Neural cell (in vitro differentiated cells): Measurements from ENCODE around the gene LHFPL6. TPM values are rescaled to one million over a fixed set of nuclear protein-coding genes. Genes with fewer than 3 reads are reported as not detected.

ENCODE experiments used
- H2AFZ ChIP-seq: fragments of 200-600, 300-800 bp; sonication (generic), shearing (Covaris generic); 2 replicates; pipeline ENCODE4 v1.6.0; 2014; ENCODE audit warnings: low read depth, mild to moderate bottlenecking, antibody characterized with exemption, low read length, moderate library complexity
- H3F3A ChIP-seq: fragments of 200-600 bp; shearing (Covaris generic); 2 replicates; pipeline ENCODE4 v1.6.1; 2016; ENCODE audit warnings: mild to moderate bottlenecking, moderate library complexity, mixed read lengths, antibody characterized with exemption, low read length; ENCODE audit not compliant: insufficient read depth, poor library complexity, severe bottlenecking
- H3K27ac ChIP-seq: fragments of 200-600, 300-800 bp; sonication (generic), shearing (Covaris generic); 2 replicates; pipeline ENCODE4 v1.5.1; 2014; ENCODE audit warnings: mild to moderate bottlenecking, low read length, moderate library complexity
- H3K27me3 ChIP-seq: fragments of 300-800, 200-600 bp; sonication (generic), shearing (Covaris generic); 2 replicates; pipeline ENCODE4 v1.6.0; 2014; ENCODE audit warnings: mild to moderate bottlenecking, low read depth, low read length, moderate library complexity; ENCODE audit not compliant: insufficient read depth
- H3K36me3 ChIP-seq: fragments of 300-800, 200-600 bp; sonication (generic), shearing (Covaris generic); 2 replicates; pipeline ENCODE4 v1.5.1; 2014; ENCODE audit warnings: mild to moderate bottlenecking, antibody characterized with exemption, low read length, moderate library complexity; ENCODE audit not compliant: insufficient read depth
- H3K4me2 ChIP-seq: fragments of 300-800, 200-600 bp; sonication (generic), shearing (Covaris generic); 2 replicates; pipeline ENCODE4 v1.6.0; 2014; ENCODE audit warnings: mild to moderate bottlenecking, low read length
- H3K4me3 ChIP-seq: fragments of 300-800, 200-600 bp; sonication (generic), shearing (Covaris generic); 2 replicates; pipeline ENCODE4 v1.5.1; 2014; ENCODE audit warnings: mild to moderate bottlenecking, low read length, moderate library complexity
- H3K79me2 ChIP-seq: fragments of 200-600 bp; shearing (Covaris generic); replicated peaks from 2 replicates; pipeline ENCODE4 v1.6.0; 2014; ENCODE audit warnings: mild to moderate bottlenecking, low read length, moderate library complexity; ENCODE audit not compliant: insufficient read depth
- H3K9ac ChIP-seq: fragments of 300-800, 200-600 bp; sonication (generic), shearing (Covaris generic); 2 replicates; pipeline ENCODE4 v1.6.1; 2016; ENCODE audit warnings: mild to moderate bottlenecking, low read length, mixed read lengths
- H3K9me2 ChIP-seq: fragments of 200-600 bp; shearing (Covaris generic); 2 replicates; pipeline ENCODE4 v1.6.1; 2016; ENCODE audit warnings: mild to moderate bottlenecking, low read length, mixed read lengths; ENCODE audit not compliant: insufficient read depth
- H3K9me3 ChIP-seq: fragments of 200-600, 300-800 bp; sonication (generic), shearing (Covaris generic); 2 replicates; pipeline ENCODE4 v1.6.1; 2016; ENCODE audit warnings: mild to moderate bottlenecking, mixed run types, low read length, moderate library complexity, mixed read lengths
- H4K20me1 ChIP-seq: fragments of 200-600 bp; shearing (Covaris generic); 2 replicates; pipeline ENCODE4 v1.6.1; 2016; ENCODE audit warnings: mild to moderate bottlenecking, mixed run types; ENCODE audit not compliant: insufficient read depth
- CTCF ChIP-seq: fragments of 450-650 bp; IDR thresholded peaks from 2 replicates; pipeline ENCODE4 v1.5.1; 2014; ENCODE audit warnings: antibody characterized with exemption, mild to moderate bottlenecking, moderate library complexity; ENCODE audit not compliant: poor library complexity, severe bottlenecking
- EP300 ChIP-seq: fragments of 450-650 bp; conservative IDR thresholded peaks from 2 replicates; pipeline ENCODE4 v1.6.1; 2014; ENCODE audit warnings: antibody characterized with exemption, mild to moderate bottlenecking, moderate library complexity; ENCODE audit not compliant: poor library complexity, severe bottlenecking
- EZH2 ChIP-seq: fragments of 200-600, 300-800 bp; shearing (Covaris generic), sonication (generic); IDR thresholded peaks from 2 replicates; pipeline ENCODE4 v1.6.1; 2014; ENCODE audit warnings: antibody characterized with exemption, low read length, borderline replicate concordance, mild to moderate bottlenecking; ENCODE audit not compliant: insufficient read depth, poor library complexity, severe bottlenecking
- MXI1 ChIP-seq: fragments of 450-650 bp; conservative IDR thresholded peaks from 2 replicates; pipeline ENCODE4 v1.6.1; 2014; ENCODE audit warnings: antibody characterized with exemption, mild to moderate bottlenecking; ENCODE audit not compliant: poor library complexity, severe bottlenecking
- POLR2AphosphoS5 ChIP-seq: IDR thresholded peaks from 2 replicates; pipeline ENCODE4 v1.6.1; 2012
- RAD21 ChIP-seq: fragments of 450-650 bp; conservative IDR thresholded peaks from 2 replicates; pipeline ENCODE4 v1.6.1; 2014; ENCODE audit warnings: antibody characterized with exemption, mild to moderate bottlenecking, moderate library complexity
- REST ChIP-seq: IDR thresholded peaks from 2 replicates; pipeline ENCODE4 v1.6.1; 2012; ENCODE audit warnings: borderline replicate concordance
- SMC3 ChIP-seq: fragments of 450-650 bp; conservative IDR thresholded peaks from 2 replicates; pipeline ENCODE4 v1.6.1; 2014; ENCODE audit warnings: antibody characterized with exemption, mild to moderate bottlenecking, moderate library complexity; ENCODE audit not compliant: poor library complexity
- TAF1 ChIP-seq: IDR thresholded peaks from 2 replicates; pipeline ENCODE4 v1.6.1; 2012; ENCODE audit warnings: low read depth
- polyA plus RNA-seq: library from polyadenylated mRNA; depleted of rRNA; stranded (reverse); fragments of >200 nt; gene quantifications from 2 replicates; pipeline ENCODE4 v1.2.3, GENCODE V29; 2014

LHFPL6 gene
- polyA plus RNA-seq, 1 donor from 2014 or later, result 36.3 TPM

DNA sequence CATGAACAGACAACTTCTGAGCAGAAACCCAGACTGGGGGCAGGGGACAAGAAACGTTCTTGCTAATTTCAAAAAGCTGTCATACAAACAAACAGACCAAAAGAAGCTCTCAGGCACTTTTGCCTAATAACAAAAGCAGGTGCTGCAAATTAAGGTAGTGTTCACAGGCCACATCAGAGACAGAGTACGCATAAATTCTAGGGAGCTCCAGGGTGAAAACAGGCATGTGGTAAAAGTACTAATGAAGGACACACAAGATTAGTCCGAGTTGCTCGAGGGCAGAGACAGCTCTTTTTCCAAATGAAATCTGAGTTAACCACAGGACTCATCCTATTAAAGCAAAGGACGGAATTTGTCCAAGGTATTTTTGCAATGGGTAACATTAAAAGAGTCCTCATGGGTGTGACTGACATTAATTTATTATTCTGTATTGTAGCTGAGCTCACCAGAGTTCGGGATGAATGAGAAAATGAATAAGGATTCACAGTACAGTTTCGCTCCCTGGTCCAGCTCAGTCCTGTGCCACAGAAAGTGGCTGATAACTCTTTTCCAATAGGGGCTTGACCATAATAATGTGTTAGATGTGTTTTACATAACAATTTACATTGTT is 197.3 kb downstream of the LHFPL6 start:
- no peak overlapping the region for H3K4me2 ChIP-seq
- H3K27ac ChIP-seq, result no peak overlapping the region
- TF ChIP-seq POLR2AphosphoS5, result no peak
- no peak for TF ChIP-seq MXI1
- no peak for TF ChIP-seq EP300
- no peak for TF ChIP-seq SMC3
- no peak for TF ChIP-seq RAD21
- no peak for TF ChIP-seq REST
- TF ChIP-seq CTCF, result no peak
- TF ChIP-seq EZH2, result no peak
- no peak for TF ChIP-seq TAF1
- no peak overlapping the region for H2AFZ ChIP-seq
- no peaks in the 10 kb centered on the region for H3K9me3 ChIP-seq
- H3K9me2 ChIP-seq, result no peaks in the 10 kb centered on the region
- no peaks in the 10 kb centered on the region for H3K27me3 ChIP-seq
- no peaks in the 10 kb centered on the region for H3K79me2 ChIP-seq
- no peaks in the 10 kb centered on the region for H4K20me1 ChIP-seq
- H3K4me3 ChIP-seq, result no peak overlapping the region
- no peak overlapping the region for H3K9ac ChIP-seq
- no peaks in the 10 kb centered on the region for H3F3A ChIP-seq
- H3K36me3 ChIP-seq, result no peaks in the 10 kb centered on the region

DNA sequence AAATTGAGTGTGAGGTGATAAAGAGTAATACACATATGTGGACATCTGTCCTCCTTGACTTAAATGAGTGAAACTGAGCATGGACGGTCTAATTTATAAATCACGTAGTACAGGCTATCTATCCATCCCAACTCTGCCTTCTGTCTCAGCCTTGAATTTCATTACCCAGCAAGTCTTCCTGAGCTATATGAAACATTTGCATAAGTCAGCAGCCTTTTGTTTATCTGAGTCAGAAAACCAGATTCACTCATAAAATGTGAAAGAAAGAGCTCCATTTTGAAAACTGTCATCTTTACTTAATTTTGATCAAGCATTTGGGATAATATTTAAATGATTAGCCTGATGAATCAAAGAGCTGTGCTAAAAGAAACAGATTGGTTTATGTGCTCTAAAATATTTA is 197.9 kb downstream of the LHFPL6 start:
- no peaks in the 10 kb centered on the region for H3K27me3 ChIP-seq
- H3K9me2 ChIP-seq, result no peaks in the 10 kb centered on the region
- H3K4me2 ChIP-seq, result no peak overlapping the region
- H4K20me1 ChIP-seq, result no peaks in the 10 kb centered on the region
- TF ChIP-seq MXI1 (no peak), POLR2AphosphoS5 (no peak), REST (no peak), EP300 (no peak), CTCF (no peak)
- H3K9me3 ChIP-seq, result no peaks in the 10 kb centered on the region
- H3K9ac ChIP-seq, result no peak overlapping the region
- no peak overlapping the region for H2AFZ ChIP-seq
- no peaks in the 10 kb centered on the region for H3K36me3 ChIP-seq
- H3K4me3 ChIP-seq, result no peak overlapping the region
- no peaks in the 10 kb centered on the region for H3F3A ChIP-seq
- no peaks in the 10 kb centered on the region for H3K79me2 ChIP-seq
- H3K27ac ChIP-seq, result no peak overlapping the region
